ENCODE results near the gene FH. TPM values are rescaled to one million over a fixed set of nuclear protein-coding genes. Genes with fewer than 3 reads are reported as not detected.

FH gene
- total RNA-seq = 51.9 TPM
- 128 TPM for polyA plus RNA-seq (ENCODE audit: insufficient read depth, low read depth, low replicate concordance)
- long read RNA-seq, donor 1, transcript FH-201 (10 exons, 1,797 nt) = major isoform, 12 of 24 reads
- long read RNA-seq, donor 1, partial matches to known transcripts = 12 of 24 reads
- long read RNA-seq, donor 1, other reads (novel, unspliced or antisense) = 0 of 24 reads
- long read RNA-seq, donor 2, transcript FH-201 (10 exons, 1,797 nt) = major isoform, 24 of 74 reads
- long read RNA-seq, donor 2, partial matches to known transcripts = 50 of 74 reads
- long read RNA-seq, donor 2, other reads (novel, unspliced or antisense) = 0 of 74 reads
- long read RNA-seq, donor 3, transcript FH-201 (10 exons, 1,797 nt) = major isoform, 27 of 82 reads
- long read RNA-seq, donor 3, partial matches to known transcripts = 55 of 82 reads
- long read RNA-seq, donor 3, other reads (novel, unspliced or antisense) = 0 of 82 reads
- long read RNA-seq, donor 4, transcript FH-201 (10 exons, 1,797 nt) = major isoform, 18 of 37 reads
- long read RNA-seq, donor 4, partial matches to known transcripts = 19 of 37 reads
- long read RNA-seq, donor 4, other reads (novel, unspliced or antisense) = 0 of 37 reads
- long read RNA-seq, donor 5, partial matches to known transcripts = 0 of 1 reads
- long read RNA-seq, donor 5, other reads (novel, unspliced or antisense) = 0 of 1 reads
- long read RNA-seq, donor 6, transcript FH-201 (10 exons, 1,797 nt) = major isoform, 31 of 142 reads
- long read RNA-seq, donor 6, partial matches to known transcripts = 111 of 142 reads
- long read RNA-seq, donor 6, other reads (novel, unspliced or antisense) = 0 of 142 reads
- long read RNA-seq, donor 7, transcript FH-201 (10 exons, 1,797 nt) = major isoform, 24 of 27 reads
- long read RNA-seq, donor 7, partial matches to known transcripts = 1 of 27 reads
- long read RNA-seq, donor 7, other reads (novel, unspliced or antisense) = 2 of 27 reads
- long read RNA-seq, donor 8, transcript FH-201 (10 exons, 1,797 nt) = major isoform, 17 of 52 reads
- long read RNA-seq, donor 8, partial matches to known transcripts = 35 of 52 reads
- long read RNA-seq, donor 8, other reads (novel, unspliced or antisense) = 0 of 52 reads
- long read RNA-seq, donor 9, transcript FH-201 (10 exons, 1,797 nt) = major isoform, 9 of 30 reads
- long read RNA-seq, donor 9, partial matches to known transcripts = 21 of 30 reads
- long read RNA-seq, donor 9, other reads (novel, unspliced or antisense) = 0 of 30 reads
- long read RNA-seq, donor 10, transcript FH-201 (10 exons, 1,797 nt) = major isoform, 15 of 53 reads
- long read RNA-seq, donor 10, partial matches to known transcripts = 38 of 53 reads
- long read RNA-seq, donor 10, other reads (novel, unspliced or antisense) = 0 of 53 reads

GRCh38 chr1:241519308-241520079 lies at the start of gene FH:
FH (minus strand) TSS chr1:241519755; CDS start chr1:241519722, 33 bp downstream.
- Histone ChIP-seq H3K9me3 (ENCODE audit: control insufficient read depth in 2 of 3, insufficient read depth in 1 of 3, low read length in 3 of 3) (no peaks in the 10 kb centered on the region), H3K9ac (ENCODE audit: low read length in 3 of 3) (peak within 1 kb of the TSS; percentile 44 to 84 (median 64)), H3K4me3 (ENCODE audit: low read length in 3 of 3) (peak within 1 kb of the TSS; percentile 75 to 86 (median 78)), H3K36me3 (ENCODE audit: control insufficient read depth in 2 of 3, insufficient read depth in 3 of 3, low read length in 3 of 3) (peaks cover 0 to 2% (median 0%) of the 10 kb centered on the region in 3 donors), H3K27me3 (ENCODE audit: control insufficient read depth, insufficient read depth, low read length) (peaks cover 2% of the 10 kb centered on the region), H3K4me1 (ENCODE audit: control insufficient read depth in 2 of 3, insufficient read depth in 2 of 3, low read depth in 1 of 3, low read length in 3 of 3) (peaks cover 0 to 2% (median 2%) of the 10 kb centered on the region in 3 donors), H3K27ac (ENCODE audit: low read depth in 2 of 2, low read length in 2 of 2) (peak within 1 kb of the TSS; percentile 84)
- TF ChIP-seq CTCF (IDR thresholded peaks at IDR 0.05; ENCODE audit: borderline replicate concordance, extremely low read depth, insufficient read depth) = no peak
- intact Hi-C loops (cut with DNase I) = no loop called here
- FAIRE-seq (peak; percentile 98), DNase-seq (peak; percentile 98 to 99 (median 98))

DNA sequence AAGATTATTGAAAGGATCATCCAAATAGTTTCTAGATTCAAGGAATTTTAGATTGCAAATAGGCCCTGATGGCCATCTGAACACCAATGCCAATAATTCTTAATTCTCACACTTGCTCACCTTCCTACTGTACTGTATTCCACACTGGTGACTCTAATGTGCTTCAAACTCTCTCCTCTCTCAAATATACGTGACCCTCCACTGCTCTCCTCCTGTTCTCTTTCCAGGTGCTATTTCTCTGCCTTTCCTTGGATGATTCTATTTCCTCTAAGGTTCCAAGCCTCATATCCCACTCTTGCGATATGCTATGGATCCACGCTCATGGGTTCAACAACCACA lies 41.3 kb upstream of the FH start:
- peaks cover 0 to 8% (median 2%) of the 10 kb centered on the region in 3 donors for H3K36me3 ChIP-seq (ENCODE audit: control insufficient read depth in 2 of 3, insufficient read depth in 3 of 3, low read length in 3 of 3)
- intact Hi-C loops (cut with DNase I) = no loop called here
- no peak overlapping the region for H3K4me3 ChIP-seq (ENCODE audit: low read length in 3 of 3)
- no peak for TF ChIP-seq CTCF (IDR thresholded peaks at IDR 0.05; ENCODE audit: borderline replicate concordance, extremely low read depth, insufficient read depth)
- DNase-seq = no peak
- no peak overlapping the region for H3K9ac ChIP-seq (ENCODE audit: low read length in 3 of 3)
- no peak for FAIRE-seq
- H3K9me3 ChIP-seq (ENCODE audit: control insufficient read depth in 2 of 3, insufficient read depth in 1 of 3, low read length in 3 of 3) = no peaks in the 10 kb centered on the region
- H3K27ac ChIP-seq (ENCODE audit: low read depth in 2 of 2, low read length in 2 of 2) = no peak overlapping the region
- H3K27me3 ChIP-seq (ENCODE audit: control insufficient read depth, insufficient read depth, low read length) = no peaks in the 10 kb centered on the region
- H3K4me1 ChIP-seq (ENCODE audit: control insufficient read depth in 2 of 3, insufficient read depth in 2 of 3, low read depth in 1 of 3, low read length in 3 of 3) = peaks cover 0 to 12% (median 0%) of the 10 kb centered on the region in 3 donors

All from kidney (tissue), 22 donors.